ENCODE data around the gene RABL3.
"Not testable (repeated sequence)": the region's sequence is repeated elsewhere in the genome, so short reads cannot be mapped to it uniquely, and the experiment has no call there.

RABL3 gene

GRCh38 chr3:120766576-120766975 lies 24.3 kb upstream of the RABL3 start:
- intact Hi-C loops (cut with DNase I; ENCODE audit: low total_unique reads) = no loop called here
- no peak for DNase-seq
- H3K9me3 ChIP-seq = no peaks in the 10 kb centered on the region
- peaks cover 0 to 7% (median 4%) of the 10 kb centered on the region in 3 donors for H3K36me3 ChIP-seq
- no peaks in the 10 kb centered on the region for H3K4me1 ChIP-seq
- H3K4me3 ChIP-seq = no peak overlapping the region
- H3K27me3 ChIP-seq = no peaks in the 10 kb centered on the region
- H3K27ac ChIP-seq = no peak overlapping the region
- TF ChIP-seq, protein P1, sequence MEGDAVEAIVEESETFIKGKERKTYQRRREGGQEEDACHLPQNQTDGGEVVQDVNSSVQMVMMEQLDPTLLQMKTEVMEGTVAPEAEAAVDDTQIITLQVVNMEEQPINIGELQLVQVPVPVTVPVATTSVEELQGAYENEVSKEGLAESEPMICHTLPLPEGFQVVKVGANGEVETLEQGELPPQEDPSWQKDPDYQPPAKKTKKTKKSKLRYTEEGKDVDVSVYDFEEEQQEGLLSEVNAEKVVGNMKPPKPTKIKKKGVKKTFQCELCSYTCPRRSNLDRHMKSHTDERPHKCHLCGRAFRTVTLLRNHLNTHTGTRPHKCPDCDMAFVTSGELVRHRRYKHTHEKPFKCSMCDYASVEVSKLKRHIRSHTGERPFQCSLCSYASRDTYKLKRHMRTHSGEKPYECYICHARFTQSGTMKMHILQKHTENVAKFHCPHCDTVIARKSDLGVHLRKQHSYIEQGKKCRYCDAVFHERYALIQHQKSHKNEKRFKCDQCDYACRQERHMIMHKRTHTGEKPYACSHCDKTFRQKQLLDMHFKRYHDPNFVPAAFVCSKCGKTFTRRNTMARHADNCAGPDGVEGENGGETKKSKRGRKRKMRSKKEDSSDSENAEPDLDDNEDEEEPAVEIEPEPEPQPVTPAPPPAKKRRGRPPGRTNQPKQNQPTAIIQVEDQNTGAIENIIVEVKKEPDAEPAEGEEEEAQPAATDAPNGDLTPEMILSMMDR (IDR thresholded peaks at IDR 0.05) = no peak

GRCh38 chr3:120765830-120766493 lies 23.6 kb upstream of the RABL3 start:
- Histone ChIP-seq H3K27me3 (no peaks in the 10 kb centered on the region), H3K27ac (no peak overlapping the region), H3K9me3 (no peaks in the 10 kb centered on the region), H3K36me3 (peaks cover 0 to 4% (median 0%) of the 10 kb centered on the region in 3 donors), H3K4me1 (no peaks in the 10 kb centered on the region), H3K4me3 (no peak overlapping the region)
- intact Hi-C loops (cut with DNase I; ENCODE audit: low total_unique reads) = no loop called here
- TF ChIP-seq, protein P1 (IDR thresholded peaks at IDR 0.05) = no peak
- DNase-seq = no peak

GRCh38 chr3:120764206-120764605 lies 21.9 kb upstream of the RABL3 start:
- TF ChIP-seq, protein P1 (IDR thresholded peaks at IDR 0.05) = no peak
- no peaks in the 10 kb centered on the region for H3K27me3 ChIP-seq
- no peaks in the 10 kb centered on the region for H3K36me3 ChIP-seq
- intact Hi-C loops (cut with DNase I; ENCODE audit: low total_unique reads) = no loop called here
- no peaks in the 10 kb centered on the region for H3K9me3 ChIP-seq
- DNase-seq = no peak
- H3K27ac ChIP-seq = no peak overlapping the region
- no peak overlapping the region for H3K4me3 ChIP-seq
- H3K4me1 ChIP-seq = no peaks in the 10 kb centered on the region

GRCh38 chr3:120763601-120764000 lies 21.3 kb upstream of the RABL3 start:
- intact Hi-C loops (cut with DNase I; ENCODE audit: low total_unique reads) = no loop called here
- no peak for DNase-seq

GRCh38 chr3:120762615-120763014 lies 20.3 kb upstream of the RABL3 start:
- intact Hi-C loops (cut with DNase I; ENCODE audit: low total_unique reads) = no loop called here
- no peak overlapping the region for H3K4me3 ChIP-seq
- no peaks in the 10 kb centered on the region for H3K4me1 ChIP-seq
- no peaks in the 10 kb centered on the region for H3K27me3 ChIP-seq
- TF ChIP-seq, protein P1 (IDR thresholded peaks at IDR 0.05) = no peak
- no peaks in the 10 kb centered on the region for H3K9me3 ChIP-seq
- H3K36me3 ChIP-seq = no peaks in the 10 kb centered on the region
- no peak overlapping the region for H3K27ac ChIP-seq
- DNase-seq = no peak

More at GRCh38 chr3:120763601-120764000, 21.3 kb upstream of the RABL3 start:
- H3K4me1 ChIP-seq = no peaks in the 10 kb centered on the region
- H3K27ac ChIP-seq = no peak overlapping the region
- no peaks in the 10 kb centered on the region for H3K27me3 ChIP-seq
- H3K36me3 ChIP-seq = no peaks in the 10 kb centered on the region
- H3K4me3 ChIP-seq = no peak overlapping the region
- TF ChIP-seq, protein P1 (IDR thresholded peaks at IDR 0.05) = no peak
- no peaks in the 10 kb centered on the region for H3K9me3 ChIP-seq

GRCh38 chr3:120758551-120758950 lies 16.2 kb upstream of the RABL3 start:
- DNase-seq; intact Hi-C loops (cut with DNase I; ENCODE audit: low total_unique reads); H3K9me3 ChIP-seq; H3K4me1 ChIP-seq; H3K4me3 ChIP-seq; H3K27me3 ChIP-seq; H3K36me3 ChIP-seq; H3K27ac ChIP-seq: not testable (repeated sequence)
